GM12872 (cell line): ENCODE data around the gene GRK6.
A peak's percentile ranks its signal among the peaks of the same experiment; 100 is the strongest.

Experiments
- TF ChIP-seq, protein P1 (sequence below): IDR thresholded peaks from 3 replicates; pipeline ENCODE4 v1.5.1; 2011; ENCODE audit warnings: low read depth, mild to moderate bottlenecking, low read length, moderate library complexity; ENCODE audit not compliant: insufficient read depth

Gene GRK6

GRCh38 chr5:177453852-177454396, 27.4 kb downstream of the GRK6 start:
- TF ChIP-seq, protein P1, sequence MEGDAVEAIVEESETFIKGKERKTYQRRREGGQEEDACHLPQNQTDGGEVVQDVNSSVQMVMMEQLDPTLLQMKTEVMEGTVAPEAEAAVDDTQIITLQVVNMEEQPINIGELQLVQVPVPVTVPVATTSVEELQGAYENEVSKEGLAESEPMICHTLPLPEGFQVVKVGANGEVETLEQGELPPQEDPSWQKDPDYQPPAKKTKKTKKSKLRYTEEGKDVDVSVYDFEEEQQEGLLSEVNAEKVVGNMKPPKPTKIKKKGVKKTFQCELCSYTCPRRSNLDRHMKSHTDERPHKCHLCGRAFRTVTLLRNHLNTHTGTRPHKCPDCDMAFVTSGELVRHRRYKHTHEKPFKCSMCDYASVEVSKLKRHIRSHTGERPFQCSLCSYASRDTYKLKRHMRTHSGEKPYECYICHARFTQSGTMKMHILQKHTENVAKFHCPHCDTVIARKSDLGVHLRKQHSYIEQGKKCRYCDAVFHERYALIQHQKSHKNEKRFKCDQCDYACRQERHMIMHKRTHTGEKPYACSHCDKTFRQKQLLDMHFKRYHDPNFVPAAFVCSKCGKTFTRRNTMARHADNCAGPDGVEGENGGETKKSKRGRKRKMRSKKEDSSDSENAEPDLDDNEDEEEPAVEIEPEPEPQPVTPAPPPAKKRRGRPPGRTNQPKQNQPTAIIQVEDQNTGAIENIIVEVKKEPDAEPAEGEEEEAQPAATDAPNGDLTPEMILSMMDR = no peak

- TF ChIP-seq, protein P1 = peak; percentile 80
Measured at GRCh38 chr5:177454397-177455035, 28.0 kb downstream of the GRK6 start.

DNA sequence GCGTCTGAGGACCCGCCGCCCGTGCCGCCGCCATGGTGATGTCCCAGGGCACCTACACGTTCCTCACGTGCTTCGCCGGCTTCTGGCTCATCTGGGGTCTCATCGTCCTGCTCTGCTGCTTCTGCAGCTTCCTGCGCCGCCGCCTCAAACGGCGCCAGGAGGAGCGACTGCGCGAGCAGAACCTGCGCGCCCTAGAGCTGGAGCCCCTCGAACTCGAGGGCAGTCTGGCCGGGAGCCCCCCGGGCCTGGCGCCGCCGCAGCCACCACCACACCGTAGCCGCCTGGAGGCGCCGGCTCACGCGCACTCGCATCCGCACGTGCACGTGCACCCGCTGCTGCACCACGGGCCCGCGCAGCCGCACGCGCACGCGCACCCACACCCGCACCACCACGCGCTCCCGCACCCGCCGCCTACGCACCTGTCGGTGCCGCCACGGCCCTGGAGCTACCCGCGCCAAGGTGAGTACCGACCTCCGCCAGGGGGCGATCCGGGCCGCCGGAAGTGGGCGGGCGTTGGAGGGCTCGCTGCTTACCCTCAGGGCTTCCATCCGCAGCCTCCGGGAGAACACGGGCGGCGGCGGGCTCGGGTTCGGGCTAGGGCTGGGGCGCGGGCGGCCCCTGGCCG, 28.7 kb downstream of the GRK6 start:
- TF ChIP-seq, protein P1 = peak; percentile 79

- TF ChIP-seq, protein P1 = peak; percentile 88
Measured at GRCh38 chr5:177455661-177456590, 29.4 kb downstream of the GRK6 start.

DNA sequence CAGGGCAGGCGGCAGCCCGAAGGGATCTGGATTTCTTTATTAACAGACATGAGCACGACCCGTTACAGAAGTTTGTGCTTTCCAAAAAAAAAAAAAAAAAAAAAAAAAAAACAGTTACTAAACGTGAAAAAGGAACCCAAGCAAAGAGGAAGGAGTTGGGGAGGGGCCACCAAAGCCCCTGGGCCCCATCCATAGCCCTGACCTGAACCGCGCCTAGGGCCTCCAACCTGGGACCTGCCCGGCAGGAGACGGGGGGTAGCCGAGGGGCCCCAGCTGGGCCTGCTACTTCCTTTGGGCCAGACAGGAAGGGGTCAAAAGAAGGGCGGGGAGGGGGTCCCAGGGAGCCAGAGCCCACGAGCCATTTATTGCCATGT, 30.1 kb downstream of the GRK6 start:
- TF ChIP-seq, protein P1 = no peak

DNA sequence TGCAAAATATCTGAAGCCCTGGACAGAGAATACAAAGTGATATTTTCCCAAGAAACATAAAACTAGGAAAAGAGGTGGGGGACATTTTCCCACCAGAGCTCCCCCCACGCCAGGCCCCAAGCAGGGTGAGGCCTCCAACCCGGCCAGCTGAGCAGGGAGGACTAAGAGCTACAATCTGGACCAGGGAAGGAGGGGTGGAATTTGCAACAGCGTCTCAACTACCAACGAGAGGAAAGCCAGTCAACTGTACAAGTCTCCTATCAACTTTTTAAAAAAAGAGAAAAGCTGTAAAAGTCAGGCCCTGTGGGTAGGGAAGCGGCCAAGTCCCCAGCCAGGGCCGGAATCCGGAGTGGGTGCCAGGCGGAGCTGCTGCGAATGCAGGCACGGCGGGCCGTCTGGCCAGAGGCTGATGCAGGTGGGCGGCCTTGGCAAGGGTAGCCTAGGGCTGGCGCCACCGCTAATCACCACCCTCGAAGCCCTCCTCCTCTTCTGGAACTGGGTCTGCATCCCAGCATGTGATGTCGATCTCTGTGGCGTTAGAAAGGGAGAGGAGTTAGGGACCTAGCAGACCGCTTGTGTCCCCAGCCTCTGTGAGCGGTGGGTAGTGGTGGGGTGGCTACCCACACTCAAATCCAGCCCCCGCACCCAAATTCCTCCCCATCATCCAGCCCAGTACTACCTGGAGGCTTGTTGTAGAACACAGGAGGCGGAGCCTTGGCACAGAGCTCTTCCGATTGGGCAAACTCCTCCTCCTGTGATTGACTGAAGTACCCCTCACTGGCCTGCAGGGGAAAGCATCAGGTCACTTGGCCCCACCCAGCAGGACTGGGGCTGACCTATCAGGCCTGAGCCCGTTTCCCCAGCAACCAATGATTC, 30.7 kb downstream of the GRK6 start:
- TF ChIP-seq, protein P1 = peak; percentile 75
